Right kidney (tissue), 1 donor: ENCODE measurements around the gene ADAMTS2.

Experiments used
- DNase-seq: peaks from one replicate; pipeline ENCODE4 v3.0.0-alpha.2; 2016

Gene ADAMTS2

GRCh38 chr5:179267071-179267670 is 78.1 kb downstream of the ADAMTS2 start:
- no peak for DNase-seq

- no peak for DNase-seq
These were observed 78.8 kb downstream of the ADAMTS2 start for GRCh38 chr5:179266291-179267070.

- DNase-seq = peak; percentile 81
These were observed 79.6 kb downstream of the ADAMTS2 start for GRCh38 chr5:179265514-179266290.

GRCh38 chr5:179264783-179265513 is 80.3 kb downstream of the ADAMTS2 start:
- peak; percentile 12 for DNase-seq

GRCh38 chr5:179264053-179264782 is 81.0 kb downstream of the ADAMTS2 start:
- DNase-seq = no peak

- DNase-seq = no peak
These were observed 81.7 kb downstream of the ADAMTS2 start for GRCh38 chr5:179263391-179264052.

GRCh38 chr5:179262126-179262920 is 82.9 kb downstream of the ADAMTS2 start:
- DNase-seq = no peak

GRCh38 chr5:179261301-179262125 is 83.7 kb downstream of the ADAMTS2 start:
- DNase-seq = peak; percentile 28

- DNase-seq = no peak
These were observed 84.8 kb downstream of the ADAMTS2 start for GRCh38 chr5:179260324-179261070.

GRCh38 chr5:179259731-179260323 is 85.4 kb downstream of the ADAMTS2 start:
- DNase-seq = no peak

GRCh38 chr5:179258922-179259730 is 86.1 kb downstream of the ADAMTS2 start:
- no peak for DNase-seq

GRCh38 chr5:179258001-179258921 is 87.0 kb downstream of the ADAMTS2 start:
- no peak for DNase-seq

GRCh38 chr5:179257176-179257682 is 88.0 kb downstream of the ADAMTS2 start:
- no peak for DNase-seq

GRCh38 chr5:179256328-179257175 is 88.7 kb downstream of the ADAMTS2 start:
- DNase-seq = no peak
